IMR-90 (cell line): ENCODE measurements around the gene SCAMP4. TPM values are rescaled to one million over a fixed set of nuclear protein-coding genes. Genes with fewer than 3 reads are reported as not detected.

Experiments
- ATAC-seq: fragments of 200-7000 bp; cut with Tn5 transposase; 2 replicates; pipeline ENCODE4 v1.9.1; 2020; ENCODE audit warnings: low read depth, mild to moderate bottlenecking, moderate library complexity
- BruUV-seq: library from RNA; stranded (reverse); fragments of 400-500 nt; replicated peaks from 2 replicates; lab custom pipeline; 2021; lab: Mats Ljungman, UMichigan
- CTCF ChIA-PET: fragments of 300-600 bp; formaldehyde crosslinking; extraction: SDS; loops from one replicate; lab custom pipeline; 2021; ENCODE audit warnings: antibody characterized with exemption; lab: Yijun Ruan, JAX
- POLR2A ChIA-PET: fragments of 300-600 bp; sonication (Branson Sonifier 250); formaldehyde crosslinking; loops from one replicate; lab custom pipeline; 2022; ENCODE audit warnings: antibody characterized with exemption; ENCODE audit not compliant: unreplicated experiment; lab: Charles Lee
- DNase-seq: peaks from one replicate; pipeline ENCODE4 v3.0.0; 2013
- H2AFZ ChIP-seq: replicated peaks from 2 replicates; pipeline ENCODE3; 2013; ENCODE audit warnings: low read length, mild to moderate bottlenecking; ENCODE audit not compliant: poor library complexity
- H2AK5ac ChIP-seq: 2 replicates; pipeline ENCODE4 v1.6.1; 2013; ENCODE audit warnings: low read depth, low read length, inconsistent platforms
- H2AK9ac ChIP-seq: replicated peaks from 2 replicates; pipeline ENCODE3; 2013; ENCODE audit warnings: mild to moderate bottlenecking, low read depth, low read length, moderate library complexity; ENCODE audit not compliant: poor library complexity
- H2BK120ac ChIP-seq: 2 replicates; pipeline ENCODE4 v1.6.1; 2013; ENCODE audit warnings: low read depth, low read length, inconsistent platforms
- H2BK15ac ChIP-seq: 3 replicates; pipeline ENCODE4 v1.6.1; 2013; ENCODE audit warnings: low read depth, low read length, inconsistent platforms
- H2BK20ac ChIP-seq: 2 replicates; pipeline ENCODE4 v1.6.1; 2013; ENCODE audit warnings: low read depth, mild to moderate bottlenecking, inconsistent platforms, low read length, moderate library complexity
- H2BK5ac ChIP-seq: 2 replicates; pipeline ENCODE4 v1.6.1; 2013; ENCODE audit warnings: mild to moderate bottlenecking, low read depth, low read length, inconsistent platforms; ENCODE audit not compliant: poor library complexity, severe bottlenecking
- H3K14ac ChIP-seq: replicated peaks from 2 replicates; pipeline ENCODE4 v1.6.1; 2013; ENCODE audit warnings: low read depth, low read length, inconsistent platforms
- H3K18ac ChIP-seq: 2 replicates; pipeline ENCODE4 v1.6.1; 2013; ENCODE audit warnings: low read depth, low read length, control low read depth
- H3K23ac ChIP-seq: 2 replicates; pipeline ENCODE4 v1.6.1; 2013; ENCODE audit warnings: low read depth, low read length, inconsistent platforms
- H3K27ac ChIP-seq: 2 replicates; pipeline ENCODE4 v1.5.1; 2013; ENCODE audit warnings: mild to moderate bottlenecking, control low read depth, low read length; ENCODE audit not compliant: insufficient read depth
- H3K27me3 ChIP-seq: 2 replicates; pipeline ENCODE4 v1.6.1; 2013; ENCODE audit warnings: low read length; ENCODE audit not compliant: control insufficient read depth, insufficient read depth
- H3K36me3 ChIP-seq: 2 replicates; pipeline ENCODE4 v1.6.1; 2013; ENCODE audit warnings: low read length, mixed read lengths; ENCODE audit not compliant: control insufficient read depth, insufficient read depth
- H3K4ac ChIP-seq: 2 replicates; pipeline ENCODE4 v1.6.1; 2013; ENCODE audit warnings: low read depth, low read length, inconsistent platforms
- H3K4me1 ChIP-seq: 2 replicates; pipeline ENCODE4 v1.6.1; 2013; ENCODE audit warnings: low read length, mixed read lengths; ENCODE audit not compliant: control insufficient read depth, insufficient read depth
- H3K4me2 ChIP-seq: 2 replicates; pipeline ENCODE4 v1.6.1; 2013; ENCODE audit warnings: low read depth, mild to moderate bottlenecking, control low read depth, low read length, moderate library complexity
- H3K4me3 ChIP-seq: 2 replicates; pipeline ENCODE4 v1.5.1; 2013; ENCODE audit warnings: low read depth, mild to moderate bottlenecking, control low read depth, low read length, moderate library complexity; ENCODE audit not compliant: insufficient read depth
- H3K56ac ChIP-seq: 2 replicates; pipeline ENCODE4 v1.6.1; 2013; ENCODE audit warnings: low read length, inconsistent platforms; ENCODE audit not compliant: insufficient read depth; ENCODE audit errors: extremely low read depth
- H3K79me1 ChIP-seq, 2 experiments: 2 replicates each; pipeline ENCODE4 v1.6.1; 2013; ENCODE audit warnings: low read length in 2 of 2, inconsistent platforms in 1 of 2, low read depth in 1 of 2
- H3K9ac ChIP-seq: 2 replicates; pipeline ENCODE4 v1.6.1; 2013; ENCODE audit warnings: low read depth, low read length, control low read depth
- H3K9me1 ChIP-seq: 2 replicates; pipeline ENCODE4 v1.6.1; 2013; ENCODE audit warnings: low read length, inconsistent platforms; ENCODE audit not compliant: insufficient read depth
- H3K9me3 ChIP-seq: 2 replicates; pipeline ENCODE4 v1.6.1; 2013; ENCODE audit warnings: low read length; ENCODE audit not compliant: control insufficient read depth, insufficient read depth
- H4K20me1 ChIP-seq: 2 replicates; pipeline ENCODE4 v1.6.1; 2013; ENCODE audit warnings: low read length, inconsistent platforms; ENCODE audit not compliant: insufficient read depth
- H4K5ac ChIP-seq: 2 replicates; pipeline ENCODE4 v1.6.1; 2013; ENCODE audit warnings: mild to moderate bottlenecking, low read depth, low read length, control low read depth
- H4K8ac ChIP-seq, 2 experiments: 2 replicates each; pipeline ENCODE4 v1.6.1; 2013; ENCODE audit warnings: low read depth in 2 of 2, low read length in 2 of 2, control low read depth in 1 of 2, inconsistent platforms in 1 of 2
- H4K91ac ChIP-seq: 2 replicates; pipeline ENCODE4 v1.6.1; 2013; ENCODE audit warnings: low read depth, low read length, inconsistent platforms; ENCODE audit not compliant: insufficient read depth
- BHLHE40 ChIP-seq: fragments of 150-350 bp; IDR thresholded peaks from 2 replicates; pipeline ENCODE4 v1.6.1; 2016; ENCODE audit warnings: mild to moderate bottlenecking, low read depth, low read length
- CEBPB ChIP-seq: IDR thresholded peaks from 2 replicates; pipeline ENCODE4 v1.6.1; 2012; ENCODE audit warnings: low read depth, low read length, improper control_type of control experiment
- CHD1 ChIP-seq: IDR thresholded peaks from 2 replicates; pipeline ENCODE4 v1.6.1; 2012; ENCODE audit warnings: low read depth, low read length, improper control_type of control experiment
- CTCF ChIP-seq: conservative IDR thresholded peaks from 2 replicates; pipeline ENCODE4 v1.5.1; 2012; ENCODE audit warnings: mild to moderate bottlenecking, low read depth, low read length, improper control_type of control experiment
- ELK1 ChIP-seq: fragments of 150-350 bp; IDR thresholded peaks from 2 replicates; pipeline ENCODE4 v1.6.1; 2016; ENCODE audit warnings: low read depth, mild to moderate bottlenecking, low read length, moderate library complexity, borderline replicate concordance
- FOS ChIP-seq: fragments of 150-350 bp; IDR thresholded peaks from 2 replicates; pipeline ENCODE4 v1.6.1; 2016; ENCODE audit warnings: low read depth, low read length
- MAFK ChIP-seq: IDR thresholded peaks from 2 replicates; pipeline ENCODE4 v1.6.1; 2012; ENCODE audit warnings: low read depth, low read length, improper control_type of control experiment
- MAZ ChIP-seq: IDR thresholded peaks from 2 replicates; pipeline ENCODE4 v1.6.1; 2012; ENCODE audit warnings: low read depth, mild to moderate bottlenecking, low read length, improper control_type of control experiment, moderate library complexity, borderline replicate concordance
- MXI1 ChIP-seq: IDR thresholded peaks from 2 replicates; pipeline ENCODE4 v1.6.1; 2012; ENCODE audit warnings: low read depth, mild to moderate bottlenecking, low read length, moderate library complexity, borderline replicate concordance
- NFE2L2 ChIP-seq: fragments of 150-350 bp; IDR thresholded peaks from 2 replicates; pipeline ENCODE4 v1.6.1; 2016; ENCODE audit warnings: low read depth, mild to moderate bottlenecking, low read length
- POLR2A ChIP-seq: IDR thresholded peaks from 2 replicates; pipeline ENCODE4 v1.6.1; 2012; ENCODE audit warnings: mild to moderate bottlenecking, low read depth, low read length
- RCOR1 ChIP-seq: IDR thresholded peaks from 2 replicates; pipeline ENCODE4 v1.6.1; 2012; ENCODE audit warnings: mild to moderate bottlenecking, low read length, improper control_type of control experiment; ENCODE audit not compliant: insufficient replicate concordance
- RFX5 ChIP-seq: IDR thresholded peaks from 2 replicates; pipeline ENCODE4 v1.8.0; 2012; ENCODE audit warnings: low read depth, mild to moderate bottlenecking, low read length, moderate library complexity
- SMC3 ChIP-seq: fragments of 150-350 bp; IDR thresholded peaks from 2 replicates; pipeline ENCODE4 v1.6.1; 2016; ENCODE audit warnings: low read depth, mild to moderate bottlenecking, antibody characterized with exemption, low read length, moderate library complexity
- USF2 ChIP-seq: fragments of 150-350 bp; IDR thresholded peaks from 2 replicates; pipeline ENCODE4 v1.6.1; 2017; ENCODE audit warnings: mild to moderate bottlenecking, antibody characterized with exemption, low read length, low read depth
- WGBS, 2 experiments: methylation state at CpG; one replicate each; pipeline versions ENCODE4 v1.1.5 to v1.1.7; 2013; ENCODE audit warnings: missing lambda C conversion rate in 2 of 2; ENCODE audit not compliant: insufficient read length in 1 of 2; ENCODE audit errors: extremely low coverage in 2 of 2; 5-methylcytosine and 5-hydroxymethylcytosine counted together
- dilution Hi-C: fragments of 300-500 bp; cut with HindIII; formaldehyde crosslinking; loops from one replicate; pipeline ENCODE4 v1.14.3; 2018; ENCODE audit warnings: low sequenced_read_pairs; ENCODE audit not compliant: unreplicated experiment
- in situ Hi-C: fragments of 300-500 bp; cut with MboI; formaldehyde crosslinking; loops from 3 replicates; pipeline ENCODE4 v1.14.3; 2019; ENCODE audit warnings: low sequenced_read_pairs, inconsistent platforms, mixed read lengths
- intact Hi-C: fragments of 100-400 bp; cut with micrococcal nuclease; formaldehyde crosslinking; loops from 2 replicates; pipeline ENCODE4 v1.10.0; 2022
- polyA plus RNA-seq, 3 experiments: library from polyadenylated mRNA; depleted of rRNA; stranded (reverse); fragments of >200 nt; gene quantifications; 2 replicates each; pipeline ENCODE4 v1.2.3, GENCODE V29; 2012; ENCODE audit warnings: low replicate concordance in 1 of 3
- total RNA-seq: library from RNA; depleted of rRNA; stranded (reverse); fragments of >200 nt; gene quantifications from 2 replicates; pipeline ENCODE4 v1.2.3, GENCODE V29; 2012

Gene SCAMP4
- total and polyA plus RNA-seq, 2 of the 4 experiments (the other 2 are of a cell fraction), result 16.1 to 28.1 TPM

DNA sequence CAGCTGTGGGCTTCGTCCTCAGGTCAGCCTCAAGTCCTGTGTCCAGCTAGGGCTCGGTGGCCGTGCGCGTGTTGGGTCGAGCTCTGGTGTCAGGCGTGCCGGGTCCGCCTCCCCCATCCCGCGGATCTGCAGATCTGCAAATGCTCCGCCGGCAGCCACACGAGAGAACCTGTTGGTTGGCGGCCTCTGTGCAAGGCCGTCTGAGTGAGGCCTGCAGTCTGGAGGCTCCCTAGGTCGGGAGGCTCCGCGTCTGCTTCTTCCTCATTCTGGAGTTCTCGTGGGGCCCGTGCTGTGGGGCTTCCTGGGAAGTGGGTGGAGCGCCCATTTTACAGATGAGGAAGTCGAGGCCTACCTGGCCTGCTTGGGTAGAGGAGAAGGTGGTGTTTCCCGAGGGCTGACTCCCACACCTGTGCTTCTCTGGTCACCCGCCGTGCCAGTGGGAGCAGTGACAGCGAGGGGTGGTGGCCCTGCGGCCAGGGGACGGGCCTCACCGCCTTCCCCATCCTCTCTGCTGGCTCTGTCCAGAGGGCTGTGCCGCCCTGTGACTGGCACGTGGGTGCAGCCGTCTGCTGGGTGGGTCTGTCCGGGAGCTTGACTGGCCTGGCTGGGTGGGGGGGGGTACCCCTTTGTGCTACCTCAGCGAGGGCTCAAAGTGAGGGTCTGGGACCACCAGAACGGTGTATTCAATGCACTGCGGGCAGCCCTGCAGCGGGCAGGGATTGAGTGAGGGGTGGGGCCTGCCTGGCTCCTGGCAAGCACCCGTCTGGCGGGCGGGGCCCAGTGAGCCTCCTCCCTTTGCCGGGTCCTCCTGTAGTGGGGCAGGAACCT, 39.1 kb downstream of the SCAMP4 start:
- CTCF ChIA-PET, result no interaction called here
- TF ChIP-seq SMC3 (no peak), MXI1 (no peak), CHD1 (no peak), NFE2L2 (no peak), USF2 (no peak), MAZ (no peak), CTCF (no peak), POLR2A (no peak), ELK1 (no peak), FOS (no peak), BHLHE40 (no peak), RCOR1 (no peak), CEBPB (no peak), RFX5 (no peak), MAFK (no peak)

More for the DNA sequence above, 39.1 kb downstream of the SCAMP4 start:
- in situ Hi-C loops (no loop called here), dilution Hi-C loops (no loop called here), intact Hi-C loops (no loop called here)
- Histone ChIP-seq H3K14ac (no peak overlapping the region), H3K9me3 (no peaks in the 10 kb centered on the region), H2BK120ac (no peak overlapping the region), H2BK15ac (no peak overlapping the region), H2AFZ (no peak overlapping the region), H4K20me1 (peaks cover 67% of the 10 kb centered on the region), H2AK5ac (no peak overlapping the region), H3K9me1 (peaks cover 5% of the 10 kb centered on the region; the same call in 1 of the 2 replicates), H3K4me3 (no peak overlapping the region), H4K8ac (no peak overlapping the region), H3K79me1 (peaks cover 5 to 63% of the 10 kb centered on the region in 2 experiments; a peak in 2 of 4 replicates), H3K9ac (no peak overlapping the region), H3K4me2 (no peak overlapping the region), H3K56ac (no peak overlapping the region), H3K27me3 (no peaks in the 10 kb centered on the region), H3K4ac (no peak overlapping the region), H2BK5ac (no peak overlapping the region), H3K36me3 (peaks cover 4% of the 10 kb centered on the region; the same call in 1 of the 2 replicates), H2AK9ac (no peak overlapping the region), H4K5ac (no peak overlapping the region), H3K18ac (no peak overlapping the region), H3K4me1 (peaks cover 10% of the 10 kb centered on the region), H3K27ac (no peak overlapping the region), H4K91ac (no peak overlapping the region), H3K23ac (no peak overlapping the region), H2BK20ac (no peak overlapping the region)
- BruUV-seq, result no TSS peak
- POLR2A ChIA-PET, result no interaction called here
- WGBS, 2 experiments, result 95% methylated on average over 19 of the region's 42 CpGs; no CpG with 5 or more reads in 1 of the 2 experiments
- ATAC-seq, result no peak
- DNase-seq, result no peak
